ENCODE measurements around the gene WDR7.

WDR7 gene

DNA sequence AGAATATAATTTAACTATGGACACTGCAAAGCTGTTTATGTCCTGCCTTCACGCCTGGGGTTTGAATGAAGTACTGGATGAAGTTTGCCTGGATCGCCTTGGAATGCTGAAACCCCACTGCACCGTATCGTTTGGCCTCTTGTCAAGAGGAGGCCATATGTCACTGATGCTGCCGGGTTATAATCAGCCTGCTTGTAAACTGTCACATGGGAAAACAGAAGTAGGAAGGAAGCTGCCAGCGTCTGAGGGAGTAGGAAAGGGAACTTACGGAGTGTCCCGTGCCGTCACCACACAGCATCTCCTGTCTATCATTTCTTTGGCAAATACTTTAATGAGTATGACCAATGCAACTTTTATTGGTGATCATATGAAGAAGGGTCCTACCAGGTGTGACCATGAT lies 105.8 kb downstream of the WDR7 start:
- H2BK5ac ChIP-seq (ENCODE audit: low read length) = no peak overlapping the region
- H4K8ac ChIP-seq (ENCODE audit: low read depth, low read length) = no peak overlapping the region
- no peak overlapping the region for H3K9ac ChIP-seq (ENCODE audit: low read depth, low read length, poor library complexity)
- no peak overlapping the region for H3K18ac ChIP-seq (ENCODE audit: low read length)
- no peak overlapping the region for H2AK5ac ChIP-seq (ENCODE audit: low read depth, low read length)
- no peak overlapping the region for H2BK15ac ChIP-seq (ENCODE audit: low read length)
- no peak overlapping the region for H3K4ac ChIP-seq (ENCODE audit: low read length)
- no peak overlapping the region for H2AFZ ChIP-seq (ENCODE audit: low read length)
- H3K4me2 ChIP-seq (ENCODE audit: insufficient read depth, low read length, poor library complexity, severe bottlenecking) = no peak overlapping the region
- H3K27me3 ChIP-seq (ENCODE audit: control insufficient read depth in 3 of 3, insufficient read depth in 3 of 3, low read depth in 1 of 3, low read length in 3 of 3) = no peaks in the 10 kb centered on the region
- H3K14ac ChIP-seq (ENCODE audit: low read length) = no peak overlapping the region
- no peaks in the 10 kb centered on the region for H3K4me1 ChIP-seq (ENCODE audit: control insufficient read depth in 2 of 2, insufficient read depth in 1 of 2, low read depth in 1 of 2, low read length in 2 of 2)
- no CpG with 5 or more reads among the region's 9 CpGs for WGBS, 2 donors (ENCODE audit: extremely low coverage in 2 of 2, insufficient read length in 2 of 2, insufficient replicate concordance in 1 of 2)
- H3K4me3 ChIP-seq (ENCODE audit: low read length in 2 of 2) = no peak overlapping the region
- peaks cover 0 to 3% of the 10 kb centered on the region in 2 donors for H3K9me3 ChIP-seq (replicated peaks in 1 of 2; ENCODE audit: control insufficient read depth in 2 of 2, insufficient read depth in 1 of 2, low read depth in 1 of 2, low read length in 2 of 2)
- no peak for DNase-seq (ENCODE audit: low spot score)
- no peaks in the 10 kb centered on the region for H3K79me1 ChIP-seq (ENCODE audit: low read depth, low read length)
- no peak overlapping the region for H3K27ac ChIP-seq (replicated peaks; ENCODE audit: low read length)
- H2BK12ac ChIP-seq (ENCODE audit: low read length) = no peak overlapping the region
- H4K91ac ChIP-seq (ENCODE audit: low read depth, low read length, poor library complexity) = no peak overlapping the region
- no peaks in the 10 kb centered on the region for H3K36me3 ChIP-seq (replicated peaks in 1 of 2; ENCODE audit: control insufficient read depth in 2 of 2, insufficient read depth in 2 of 2, low read length in 2 of 2)
- no peak overlapping the region for H3K23ac ChIP-seq (ENCODE audit: low read depth, low read length, poor library complexity)
- no peak overlapping the region for H2BK120ac ChIP-seq (ENCODE audit: low read depth, low read length)

DNA sequence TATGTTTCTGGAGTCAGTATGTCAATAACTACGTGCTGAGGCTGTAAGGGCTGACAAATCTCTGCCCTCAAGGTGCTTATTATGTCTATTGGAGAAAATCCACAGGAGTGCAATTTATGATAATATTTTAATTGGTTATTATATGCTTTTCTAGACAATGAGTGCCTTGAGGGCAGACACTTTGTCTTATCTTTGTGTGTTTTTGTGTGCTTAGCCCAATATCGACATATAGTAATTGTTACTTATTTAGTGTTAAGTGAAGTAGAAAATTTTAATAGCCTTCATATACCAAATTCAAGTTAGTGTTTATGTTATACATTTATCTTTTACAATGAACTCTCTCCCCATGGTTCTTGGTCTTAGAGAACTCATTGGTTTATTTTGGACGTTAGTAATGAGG lies 118.9 kb downstream of the WDR7 start:
- H3K36me3 ChIP-seq (replicated peaks in 1 of 2; ENCODE audit: control insufficient read depth in 2 of 2, insufficient read depth in 2 of 2, low read length in 2 of 2) = no peaks in the 10 kb centered on the region
- no peak overlapping the region for H3K18ac ChIP-seq (ENCODE audit: low read length)
- no peak overlapping the region for H3K4ac ChIP-seq (ENCODE audit: low read length)
- no peak overlapping the region for H3K4me3 ChIP-seq (ENCODE audit: low read length in 2 of 2)
- no peak overlapping the region for H3K4me2 ChIP-seq (ENCODE audit: insufficient read depth, low read length, poor library complexity, severe bottlenecking)
- no CpG with 5 or more reads among the region's 3 CpGs for WGBS, 2 donors (ENCODE audit: extremely low coverage in 2 of 2, insufficient read length in 2 of 2, insufficient replicate concordance in 1 of 2)
- DNase-seq (ENCODE audit: low spot score) = no peak
- H2BK15ac ChIP-seq (ENCODE audit: low read length) = no peak overlapping the region
- peaks cover 0 to 13% (median 0%) of the 10 kb centered on the region in 3 experiments for H3K27me3 ChIP-seq (ENCODE audit: control insufficient read depth in 3 of 3, insufficient read depth in 3 of 3, low read depth in 1 of 3, low read length in 3 of 3)
- H3K9me3 ChIP-seq (replicated peaks in 1 of 2; ENCODE audit: control insufficient read depth in 2 of 2, insufficient read depth in 1 of 2, low read depth in 1 of 2, low read length in 2 of 2) = peaks cover 0 to 2% of the 10 kb centered on the region in 2 donors
- no peak overlapping the region for H3K23ac ChIP-seq (ENCODE audit: low read depth, low read length, poor library complexity)
- no peak overlapping the region for H2BK12ac ChIP-seq (ENCODE audit: low read length)
- no peak overlapping the region for H3K14ac ChIP-seq (ENCODE audit: low read length)
- no peak overlapping the region for H2BK120ac ChIP-seq (ENCODE audit: low read depth, low read length)
- no peak overlapping the region for H2AK5ac ChIP-seq (ENCODE audit: low read depth, low read length)
- no peak overlapping the region for H4K8ac ChIP-seq (ENCODE audit: low read depth, low read length)
- no peak overlapping the region for H3K27ac ChIP-seq (replicated peaks; ENCODE audit: low read length)
- H3K4me1 ChIP-seq (ENCODE audit: control insufficient read depth in 2 of 2, insufficient read depth in 1 of 2, low read depth in 1 of 2, low read length in 2 of 2) = peaks cover 0 to 2% of the 10 kb centered on the region in 2 donors
- H4K91ac ChIP-seq (ENCODE audit: low read depth, low read length, poor library complexity) = no peak overlapping the region
- no peak overlapping the region for H2BK5ac ChIP-seq (ENCODE audit: low read length)
- no peak overlapping the region for H2AFZ ChIP-seq (ENCODE audit: low read length)
- no peaks in the 10 kb centered on the region for H3K79me1 ChIP-seq (ENCODE audit: low read depth, low read length)
- no peak overlapping the region for H3K9ac ChIP-seq (ENCODE audit: low read depth, low read length, poor library complexity)

- H3K9me3 ChIP-seq (replicated peaks in 1 of 2; ENCODE audit: control insufficient read depth in 2 of 2, insufficient read depth in 1 of 2, low read depth in 1 of 2, low read length in 2 of 2) = no peaks in the 10 kb centered on the region
- no peak overlapping the region for H3K9ac ChIP-seq (ENCODE audit: low read depth, low read length, poor library complexity)
- H2AFZ ChIP-seq (ENCODE audit: low read length) = no peak overlapping the region
- H3K4me3 ChIP-seq (ENCODE audit: low read length in 2 of 2) = no peak overlapping the region
- peaks cover 0 to 6% of the 10 kb centered on the region in 2 donors for H3K4me1 ChIP-seq (ENCODE audit: control insufficient read depth in 2 of 2, insufficient read depth in 1 of 2, low read depth in 1 of 2, low read length in 2 of 2)
- H3K4ac ChIP-seq (ENCODE audit: low read length) = no peak overlapping the region
- H3K4me2 ChIP-seq (ENCODE audit: insufficient read depth, low read length, poor library complexity, severe bottlenecking) = no peak overlapping the region
- no peak overlapping the region for H2BK12ac ChIP-seq (ENCODE audit: low read length)
- no peak overlapping the region for H2BK15ac ChIP-seq (ENCODE audit: low read length)
- H4K8ac ChIP-seq (ENCODE audit: low read depth, low read length) = no peak overlapping the region
- no peak overlapping the region for H2BK120ac ChIP-seq (ENCODE audit: low read depth, low read length)
- H3K23ac ChIP-seq (ENCODE audit: low read depth, low read length, poor library complexity) = no peak overlapping the region
- H3K18ac ChIP-seq (ENCODE audit: low read length) = no peak overlapping the region
- no peak for DNase-seq (ENCODE audit: low spot score)
- no peaks in the 10 kb centered on the region for H3K36me3 ChIP-seq (replicated peaks in 1 of 2; ENCODE audit: control insufficient read depth in 2 of 2, insufficient read depth in 2 of 2, low read length in 2 of 2)
- H3K79me1 ChIP-seq (ENCODE audit: low read depth, low read length) = no peaks in the 10 kb centered on the region
- H4K91ac ChIP-seq (ENCODE audit: low read depth, low read length, poor library complexity) = no peak overlapping the region
- H3K14ac ChIP-seq (ENCODE audit: low read length) = no peak overlapping the region
- no peak overlapping the region for H2AK5ac ChIP-seq (ENCODE audit: low read depth, low read length)
- H2BK5ac ChIP-seq (ENCODE audit: low read length) = no peak overlapping the region
- no peak overlapping the region for H3K27ac ChIP-seq (replicated peaks; ENCODE audit: low read length)
- peaks cover 0 to 13% (median 0%) of the 10 kb centered on the region in 3 experiments for H3K27me3 ChIP-seq (ENCODE audit: control insufficient read depth in 3 of 3, insufficient read depth in 3 of 3, low read depth in 1 of 3, low read length in 3 of 3)
Measured at GRCh38 chr18:56770873-56771272, 119.7 kb downstream of the WDR7 start.

- no peak overlapping the region for H2BK12ac ChIP-seq (ENCODE audit: low read length)
- no peak overlapping the region for H3K18ac ChIP-seq (ENCODE audit: low read length)
- no peak overlapping the region for H3K14ac ChIP-seq (ENCODE audit: low read length)
- H3K4me1 ChIP-seq (ENCODE audit: control insufficient read depth in 2 of 2, insufficient read depth in 1 of 2, low read depth in 1 of 2, low read length in 2 of 2) = peaks cover 0 to 6% of the 10 kb centered on the region in 2 donors
- H2BK15ac ChIP-seq (ENCODE audit: low read length) = no peak overlapping the region
- no CpG with 5 or more reads among the region's 6 CpGs for WGBS, 2 donors (ENCODE audit: extremely low coverage in 2 of 2, insufficient read length in 2 of 2, insufficient replicate concordance in 1 of 2)
- H3K36me3 ChIP-seq (replicated peaks in 1 of 2; ENCODE audit: control insufficient read depth in 2 of 2, insufficient read depth in 2 of 2, low read length in 2 of 2) = no peaks in the 10 kb centered on the region
- no peak overlapping the region for H4K8ac ChIP-seq (ENCODE audit: low read depth, low read length)
- peaks cover 0 to 29% (median 0%) of the 10 kb centered on the region in 3 experiments for H3K27me3 ChIP-seq (ENCODE audit: control insufficient read depth in 3 of 3, insufficient read depth in 3 of 3, low read depth in 1 of 3, low read length in 3 of 3)
- H3K23ac ChIP-seq (ENCODE audit: low read depth, low read length, poor library complexity) = no peak overlapping the region
- H2AFZ ChIP-seq (ENCODE audit: low read length) = no peak overlapping the region
- no peaks in the 10 kb centered on the region for H3K79me1 ChIP-seq (ENCODE audit: low read depth, low read length)
- H4K91ac ChIP-seq (ENCODE audit: low read depth, low read length, poor library complexity) = no peak overlapping the region
- no peak overlapping the region for H3K4me2 ChIP-seq (ENCODE audit: insufficient read depth, low read length, poor library complexity, severe bottlenecking)
- no peak overlapping the region for H3K4ac ChIP-seq (ENCODE audit: low read length)
- no peak overlapping the region for H3K4me3 ChIP-seq (ENCODE audit: low read length in 2 of 2)
- H2AK5ac ChIP-seq (ENCODE audit: low read depth, low read length) = no peak overlapping the region
- no peak overlapping the region for H3K27ac ChIP-seq (replicated peaks; ENCODE audit: low read length)
- H2BK120ac ChIP-seq (ENCODE audit: low read depth, low read length) = no peak overlapping the region
- no peak for DNase-seq (ENCODE audit: low spot score)
- H3K9ac ChIP-seq (ENCODE audit: low read depth, low read length, poor library complexity) = no peak overlapping the region
- no peak overlapping the region for H2BK5ac ChIP-seq (ENCODE audit: low read length)
- no peaks in the 10 kb centered on the region for H3K9me3 ChIP-seq (replicated peaks in 1 of 2; ENCODE audit: control insufficient read depth in 2 of 2, insufficient read depth in 1 of 2, low read depth in 1 of 2, low read length in 2 of 2)
Measured at GRCh38 chr18:56775701-56776100, 124.5 kb downstream of the WDR7 start.

Data from neuronal stem cell (in vitro differentiated cells).